ENCODE measurements around the gene POP4. TPM values are rescaled to one million over a fixed set of nuclear protein-coding genes. Genes with fewer than 3 reads are reported as not detected.

The POP4 gene
- total and polyA plus RNA-seq, 2 donors from 2014 or later, result 60.5 to 87.9 TPM

DNA sequence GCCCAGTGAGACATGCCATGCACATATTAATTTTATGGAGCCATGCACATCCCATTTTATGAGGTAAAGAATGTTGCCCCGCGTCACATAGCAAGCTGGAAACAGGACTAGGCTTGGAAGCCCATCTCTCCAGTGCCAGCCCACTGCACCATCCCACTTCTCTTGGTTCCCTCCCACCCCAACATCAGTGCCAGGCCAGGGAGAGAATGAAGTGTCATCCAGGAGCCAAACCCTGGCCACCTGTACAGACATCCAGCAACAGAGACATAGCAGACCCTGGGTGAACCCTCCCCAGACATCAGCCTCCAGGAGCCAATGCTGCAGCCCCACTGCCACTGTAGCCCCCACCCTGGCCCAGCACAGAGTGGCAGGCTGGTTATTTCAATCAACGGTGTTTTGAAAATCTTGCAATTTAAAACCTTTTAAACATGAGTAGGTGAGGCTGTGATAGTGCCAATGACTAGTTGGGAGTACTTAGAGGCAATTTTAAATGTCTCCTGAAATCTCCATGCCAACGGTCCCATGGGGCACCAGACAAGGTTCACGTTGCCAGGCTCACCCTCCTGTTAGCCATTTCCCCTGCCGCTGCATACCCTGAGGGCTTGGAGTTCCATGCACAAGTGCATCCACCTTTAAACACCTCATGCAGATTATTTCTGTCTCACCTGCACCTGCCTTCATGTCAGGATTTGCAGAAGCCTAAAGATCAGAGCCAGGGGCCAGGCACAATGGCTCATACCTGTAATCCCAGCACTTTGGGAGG lies 45.6 kb upstream of the POP4 start:
- intact Hi-C loops (cut with DNase I), result no loop called here
- FAIRE-seq, result no peak
- H3K4me1 ChIP-seq (ENCODE audit: control insufficient read depth in 2 of 3, insufficient read depth in 2 of 3, low read depth in 1 of 3, low read length in 3 of 3), result no peaks in the 10 kb centered on the region

GRCh38 chr19:29561601-29562000 lies 44.5 kb upstream of the POP4 start:
- DNase-seq (no peak), FAIRE-seq (no peak)
- TF ChIP-seq CTCF (IDR thresholded peaks at IDR 0.05; ENCODE audit: borderline replicate concordance, extremely low read depth, insufficient read depth), result no peak
- H3K36me3 ChIP-seq (ENCODE audit: control insufficient read depth in 2 of 3, insufficient read depth in 3 of 3, low read length in 3 of 3), result no peaks in the 10 kb centered on the region
- H3K9me3 ChIP-seq (ENCODE audit: control insufficient read depth in 2 of 3, insufficient read depth in 1 of 3, low read length in 3 of 3), result peaks cover 0 to 3% (median 0%) of the 10 kb centered on the region in 3 donors
- no peak overlapping the region for H3K27ac ChIP-seq (ENCODE audit: low read depth in 2 of 2, low read length in 2 of 2)
- H3K27me3 ChIP-seq (ENCODE audit: control insufficient read depth, insufficient read depth, low read length), result no peaks in the 10 kb centered on the region
- intact Hi-C loops (cut with DNase I), result no loop called here
- no peaks in the 10 kb centered on the region for H3K4me1 ChIP-seq (ENCODE audit: control insufficient read depth in 2 of 3, insufficient read depth in 2 of 3, low read depth in 1 of 3, low read length in 3 of 3)
- H3K4me3 ChIP-seq (ENCODE audit: low read length in 3 of 3), result no peak overlapping the region
- H3K9ac ChIP-seq (ENCODE audit: low read length in 3 of 3), result no peak overlapping the region

More for the DNA sequence above, 45.6 kb upstream of the POP4 start:
- H3K9me3 ChIP-seq (ENCODE audit: control insufficient read depth in 2 of 3, insufficient read depth in 1 of 3, low read length in 3 of 3), result peaks cover 0 to 3% (median 0%) of the 10 kb centered on the region in 3 donors
- H3K4me3 ChIP-seq (ENCODE audit: low read length in 3 of 3), result no peak overlapping the region
- H3K36me3 ChIP-seq (ENCODE audit: control insufficient read depth in 2 of 3, insufficient read depth in 3 of 3, low read length in 3 of 3), result no peaks in the 10 kb centered on the region
- H3K27ac ChIP-seq (ENCODE audit: low read depth in 2 of 2, low read length in 2 of 2), result no peak overlapping the region
- no peaks in the 10 kb centered on the region for H3K27me3 ChIP-seq (ENCODE audit: control insufficient read depth, insufficient read depth, low read length)
- no peak overlapping the region for H3K9ac ChIP-seq (ENCODE audit: low read length in 3 of 3)
- no peak for TF ChIP-seq CTCF (IDR thresholded peaks at IDR 0.05; ENCODE audit: borderline replicate concordance, extremely low read depth, insufficient read depth)
- DNase-seq, result no peak

GRCh38 chr19:29562299-29563297 lies 43.5 kb upstream of the POP4 start:
- H3K27me3 ChIP-seq (ENCODE audit: control insufficient read depth, insufficient read depth, low read length), result no peaks in the 10 kb centered on the region
- DNase-seq (no peak), FAIRE-seq (no peak)
- H3K27ac ChIP-seq (ENCODE audit: low read depth in 2 of 2, low read length in 2 of 2), result no peak overlapping the region
- H3K4me3 ChIP-seq (ENCODE audit: low read length in 3 of 3), result no peak overlapping the region
- no peak overlapping the region for H3K9ac ChIP-seq (ENCODE audit: low read length in 3 of 3)
- no peaks in the 10 kb centered on the region for H3K36me3 ChIP-seq (ENCODE audit: control insufficient read depth in 2 of 3, insufficient read depth in 3 of 3, low read length in 3 of 3)
- TF ChIP-seq CTCF (IDR thresholded peaks at IDR 0.05; ENCODE audit: borderline replicate concordance, extremely low read depth, insufficient read depth), result no peak
- H3K9me3 ChIP-seq (ENCODE audit: control insufficient read depth in 2 of 3, insufficient read depth in 1 of 3, low read length in 3 of 3), result peaks cover 0 to 3% (median 0%) of the 10 kb centered on the region in 3 donors
- intact Hi-C loops (cut with DNase I), result no loop called here
- no peaks in the 10 kb centered on the region for H3K4me1 ChIP-seq (ENCODE audit: control insufficient read depth in 2 of 3, insufficient read depth in 2 of 3, low read depth in 1 of 3, low read length in 3 of 3)

All from kidney (tissue), 14 donors.